ENCODE data around the gene YOD1. TPM values are rescaled to one million over a fixed set of nuclear protein-coding genes. Genes with fewer than 3 reads are reported as not detected.
A peak's percentile ranks its signal among the peaks of the same experiment; 100 is the strongest.
"Not testable (repeated sequence)": the region's sequence is repeated elsewhere in the genome, so short reads cannot be mapped to it uniquely, and the experiment has no call there.

The YOD1 gene
- polyA plus RNA-seq, 3 donors, result 12.6 to 14.7 (median 14.3) TPM

GRCh38 chr1:207052911-207053769 lies 2.1 kb upstream of the YOD1 start, which contains the start of gene PFKFB2:
PFKFB2 (plus strand) TSS chr1:207053275; CDS start chr1:207054718, 1,443 bp downstream.
- peak; percentile 98 for DNase-seq

- peak; percentile 95 for DNase-seq
These were observed 373 bp downstream of the YOD1 start for GRCh38 chr1:207050480-207051190.

GRCh38 chr1:207049974-207050391 lies 1.0 kb downstream of the YOD1 start:
- no peak for DNase-seq

GRCh38 chr1:207049514-207049913 lies 1.5 kb downstream of the YOD1 start:
- DNase-seq, result no peak

- no peak for DNase-seq
These were observed 2.0 kb downstream of the YOD1 start for GRCh38 chr1:207049054-207049453.

- no peak for DNase-seq
These were observed 3.0 kb downstream of the YOD1 start for GRCh38 chr1:207048041-207048440.

- no peak for DNase-seq
These were observed 3.5 kb downstream of the YOD1 start for GRCh38 chr1:207047505-207047904.

GRCh38 chr1:207045453-207045852 lies 5.6 kb downstream of the YOD1 start:
- no peak for DNase-seq

GRCh38 chr1:207041397-207041796 lies 9.6 kb downstream of the YOD1 start:
- DNase-seq, result not testable (repeated sequence)

- DNase-seq, result no peak
These were observed 10.9 kb downstream of the YOD1 start for GRCh38 chr1:207040181-207040533.

- DNase-seq, result no peak
These were observed 11.4 kb downstream of the YOD1 start for GRCh38 chr1:207039380-207040180.

- no peak for DNase-seq
These were observed 14.1 kb downstream of the YOD1 start for GRCh38 chr1:207036865-207037264.

GRCh38 chr1:207035877-207036551 lies 15.0 kb downstream of the YOD1 start:
- DNase-seq, result no peak

- DNase-seq, result no peak
These were observed 16.0 kb downstream of the YOD1 start for GRCh38 chr1:207034998-207035397.

- no peak for DNase-seq
These were observed 16.8 kb downstream of the YOD1 start for GRCh38 chr1:207034208-207034607.

- no peak for DNase-seq
These were observed 17.7 kb downstream of the YOD1 start for GRCh38 chr1:207033302-207033701.

- DNase-seq, result no peak
These were observed 18.4 kb downstream of the YOD1 start, which contains the start of gene C1orf116 for GRCh38 chr1:207032528-207033017. C1orf116 (minus strand) TSS chr1:207032756; CDS start chr1:207027598, 5,158 bp downstream.

GRCh38 chr1:207031632-207032264 lies 19.3 kb downstream of the YOD1 start:
- no peak for DNase-seq

- DNase-seq, result no peak
These were observed 20.0 kb downstream of the YOD1 start for GRCh38 chr1:207031016-207031415.

GRCh38 chr1:207030522-207031009 lies 20.4 kb downstream of the YOD1 start:
- no peak for DNase-seq

Data from renal pelvis (tissue), 4 donors.